ENCODE measurements around the gene ACACB.

- TF ChIP-seq POLR2A (IDR thresholded peaks at IDR 0.05) = no peak
- TF ChIP-seq, protein P1, sequence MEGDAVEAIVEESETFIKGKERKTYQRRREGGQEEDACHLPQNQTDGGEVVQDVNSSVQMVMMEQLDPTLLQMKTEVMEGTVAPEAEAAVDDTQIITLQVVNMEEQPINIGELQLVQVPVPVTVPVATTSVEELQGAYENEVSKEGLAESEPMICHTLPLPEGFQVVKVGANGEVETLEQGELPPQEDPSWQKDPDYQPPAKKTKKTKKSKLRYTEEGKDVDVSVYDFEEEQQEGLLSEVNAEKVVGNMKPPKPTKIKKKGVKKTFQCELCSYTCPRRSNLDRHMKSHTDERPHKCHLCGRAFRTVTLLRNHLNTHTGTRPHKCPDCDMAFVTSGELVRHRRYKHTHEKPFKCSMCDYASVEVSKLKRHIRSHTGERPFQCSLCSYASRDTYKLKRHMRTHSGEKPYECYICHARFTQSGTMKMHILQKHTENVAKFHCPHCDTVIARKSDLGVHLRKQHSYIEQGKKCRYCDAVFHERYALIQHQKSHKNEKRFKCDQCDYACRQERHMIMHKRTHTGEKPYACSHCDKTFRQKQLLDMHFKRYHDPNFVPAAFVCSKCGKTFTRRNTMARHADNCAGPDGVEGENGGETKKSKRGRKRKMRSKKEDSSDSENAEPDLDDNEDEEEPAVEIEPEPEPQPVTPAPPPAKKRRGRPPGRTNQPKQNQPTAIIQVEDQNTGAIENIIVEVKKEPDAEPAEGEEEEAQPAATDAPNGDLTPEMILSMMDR (IDR thresholded peaks at IDR 0.05) = no peak
Observed at GRCh38 chr12:109186993-109187653, 70.7 kb downstream of the ACACB start.
